A549 (cell line): ENCODE measurements around the gene FAM53B. TPM values are rescaled to one million over a fixed set of nuclear protein-coding genes. Genes with fewer than 3 reads are reported as not detected.

Experiments used
- ATAC-seq, 2 experiments: fragments of 200-7000 bp in 1 of 2; fragments of >200 bp in 1 of 2; cut with Nextera tagmentation in 1 of 2; cut with Tn5 transposase in 1 of 2; 3 replicates each; pipeline versions ENCODE4 v1.8.0 to v1.9.1; 2018 to 2020; ENCODE audit warnings: mild to moderate bottlenecking in 1 of 2, moderate library complexity in 1 of 2
- CTCF ChIA-PET: fragments of 300-600 bp; sonication (Branson Sonifier 250); formaldehyde crosslinking; extraction: SDS; loops from one replicate; lab custom pipeline; 2021; ENCODE audit warnings: antibody characterized with exemption, inconsistent platforms; lab: Yijun Ruan, JAX
- POLR2A ChIA-PET: fragments of 350-600 bp; formaldehyde crosslinking; extraction: SDS; loops from one replicate; lab custom pipeline; 2021; ENCODE audit warnings: antibody characterized with exemption, inconsistent platforms; lab: Yijun Ruan, JAX
- DNase-seq, 2 experiments: peaks; one replicate each; pipeline versions ENCODE4 v3.0.0 to v3.0.0-alpha.2; 2011 to 2016; ENCODE audit warnings: low read depth in 1 of 2, low spot score in 1 of 2
- FAIRE-seq: peaks from 2 replicates; lab custom pipeline; 2011; peaks lifted over from hg19 to GRCh38; lab: Jason Lieb, UNC
- H3K27ac ChIP-seq, 2 experiments: fragments of >200 bp; sonication (Bioruptor Twin); formaldehyde crosslinking; 3 replicates each; pipeline ENCODE4 v1.5.1; 2016 to 2017
- H3K4me1 ChIP-seq: fragments of >200 bp; sonication (Bioruptor Twin); formaldehyde crosslinking; 3 replicates; pipeline ENCODE4 v1.6.1; 2016
- H3K4me2 ChIP-seq: fragments of >200 bp; sonication (Bioruptor Twin); formaldehyde crosslinking; 3 replicates; pipeline ENCODE4 v1.6.1; 2016
- H3K4me3 ChIP-seq: fragments of >200 bp; sonication (Bioruptor Twin); formaldehyde crosslinking; 3 replicates; pipeline ENCODE4 v1.5.1; 2016
- H3K9me3 ChIP-seq: fragments of >200 bp; sonication (Bioruptor Twin); formaldehyde crosslinking; 3 replicates; pipeline ENCODE4 v1.6.1; 2016
- BHLHE40 ChIP-seq: IDR thresholded peaks from 2 replicates; pipeline ENCODE4 v1.6.1; 2012; ENCODE audit warnings: low read depth, low read length, inconsistent platforms
- CHD4 ChIP-seq: fragments of 200-600 bp; sonication (generic); IDR thresholded peaks from 2 replicates; pipeline ENCODE4 v1.6.1; 2016; ENCODE audit warnings: antibody characterized with exemption, mild to moderate bottlenecking, borderline replicate concordance
- EHMT2 ChIP-seq: fragments of 200-600 bp; sonication (generic); IDR thresholded peaks from 2 replicates; pipeline ENCODE4 v1.6.1; 2016; ENCODE audit warnings: antibody characterized with exemption, low read depth, mild to moderate bottlenecking, moderate library complexity
- ELK1 ChIP-seq: fragments of 150-350 bp; IDR thresholded peaks from 2 replicates; pipeline ENCODE4 v1.6.1; 2014; ENCODE audit warnings: low read depth, mild to moderate bottlenecking, low read length
- FOSB ChIP-seq: fragments of 250-450 bp; sonication (Bioruptor Pico); IDR thresholded peaks from 2 replicates; pipeline ENCODE4 v1.5.0; 2020; ENCODE audit warnings: mild to moderate bottlenecking, moderate library complexity
- GATA3 ChIP-seq: IDR thresholded peaks from 2 replicates; pipeline ENCODE4 v1.6.1; 2012; ENCODE audit warnings: borderline replicate concordance
- HES2 ChIP-seq: fragments of >200 bp; sonication (Bioruptor Twin); formaldehyde crosslinking; IDR thresholded peaks from 2 replicates; pipeline ENCODE4 v1.6.1; 2016
- HOXB13 ChIP-seq: fragments of 250-450 bp; sonication (Bioruptor Pico); IDR thresholded peaks from 2 replicates; pipeline ENCODE4 v1.5.0; 2020; ENCODE audit warnings: low read depth, mild to moderate bottlenecking, moderate library complexity
- JUN ChIP-seq, 2 experiments: fragments of >200 bp; sonication (Bioruptor Twin); formaldehyde crosslinking; IDR thresholded peaks; 2 replicates in 1 of 2; 3 replicates in 1 of 2; pipeline ENCODE4 v1.6.1; 2016 to 2017
- KDM5A ChIP-seq: fragments of 200-600 bp; sonication (generic); IDR thresholded peaks from 2 replicates; pipeline ENCODE4 v1.6.1; 2016; ENCODE audit warnings: antibody characterized with exemption, mild to moderate bottlenecking
- MAFK ChIP-seq: fragments of 450-650 bp; IDR thresholded peaks from 2 replicates; pipeline ENCODE4 v1.6.1; 2014; ENCODE audit not compliant: partially characterized antibody
- MAX ChIP-seq: IDR thresholded peaks from 2 replicates; pipeline ENCODE4 v1.6.1; 2012
- MAZ ChIP-seq: fragments of 150-350 bp; IDR thresholded peaks from 2 replicates; pipeline ENCODE4 v1.6.1; 2014; ENCODE audit warnings: antibody characterized with exemption, low read depth, low read length, borderline replicate concordance
- MYC ChIP-seq: IDR thresholded peaks from 2 replicates; pipeline ENCODE4 v1.6.1; 2012; ENCODE audit warnings: mild to moderate bottlenecking, inconsistent platforms, low read length, improper control_type of control experiment, borderline replicate concordance
- NPAS2 ChIP-seq: fragments of 250-450 bp; sonication (Bioruptor Pico); IDR thresholded peaks from 2 replicates; pipeline ENCODE4 v1.8.0; 2022; ENCODE audit warnings: mild to moderate bottlenecking, moderate library complexity, borderline replicate concordance
- PBX3 ChIP-seq: IDR thresholded peaks from 2 replicates; pipeline ENCODE4 v1.6.1; 2012
- PHF8 ChIP-seq: fragments of 200-600 bp; sonication (generic); IDR thresholded peaks from 2 replicates; pipeline ENCODE4 v1.6.1; 2016; ENCODE audit warnings: low read depth, mild to moderate bottlenecking, antibody characterized with exemption, moderate library complexity, borderline replicate concordance
- POLR2A ChIP-seq: IDR thresholded peaks from 2 replicates; pipeline ENCODE4 v1.6.1; 2012; ENCODE audit warnings: mild to moderate bottlenecking, low read length
- RCOR1 ChIP-seq: fragments of 150-350 bp; IDR thresholded peaks from 2 replicates; pipeline ENCODE4 v1.6.1; 2014; ENCODE audit warnings: antibody characterized with exemption, low read length, low read depth
- RNF2 ChIP-seq: fragments of 200-600 bp; sonication (generic); IDR thresholded peaks from 2 replicates; pipeline ENCODE4 v1.6.1; 2016; ENCODE audit warnings: low read depth, mild to moderate bottlenecking, antibody characterized with exemption, moderate library complexity, borderline replicate concordance
- ZC3H11A ChIP-seq: fragments of 450-650 bp; IDR thresholded peaks from 2 replicates; pipeline ENCODE4 v1.6.1; 2014; ENCODE audit warnings: antibody characterized with exemption, mild to moderate bottlenecking
- ZSCAN20 ChIP-seq: fragments of 250-450 bp; sonication (Bioruptor Pico); IDR thresholded peaks from 2 replicates; pipeline ENCODE4 v1.8.0; 2022; ENCODE audit warnings: mild to moderate bottlenecking, moderate library complexity
- WGBS: methylation state at CpG from one replicate; pipeline ENCODE4 v1.1.6; 2017; ENCODE audit errors: missing lambda C conversion rate; 5-methylcytosine and 5-hydroxymethylcytosine counted together
- polyA plus RNA-seq, 4 experiments: library from polyadenylated mRNA; depleted of rRNA in 3 of 4; stranded (reverse); fragments of >200 nt; fragmentation: RNase III in 1 of 4; extraction: RNeasy Plus Mini Kit Qiagen cat#74134 plus additional on column Dnase treatment in 1 of 4; gene quantifications; 2 replicates in 3 of 4; 3 replicates in 1 of 4; pipeline ENCODE4 v1.2.3, GENCODE V29; 2011 to 2017

Gene FAM53B
- polyA plus RNA-seq, 2 of the 4 experiments (the other 2 are of a cell fraction) = 5.1 to 8.5 TPM

GRCh38 chr10:124704428-124705380 lies 39.5 kb downstream of the FAM53B start:
- H3K4me2 ChIP-seq = no peak overlapping the region
- no peaks in the 10 kb centered on the region for H3K9me3 ChIP-seq
- H3K4me1 ChIP-seq = 0 out of 3 replicates have a peak, but pooled peaks cover under 1% of the 10 kb centered on the region
- ChIA-PET POLR2A (no interaction called here), CTCF (interaction anchor here (1.0 to 1.7 kb wide), 5 partner anchors 8 to 66 kb away, joined by 3 to 6 read pairs (median 3); no protein-coding TSS in a partner anchor)
- WGBS = 92% methylated on average over 11 of the region's 11 CpGs
- TF ChIP-seq KDM5A (no peak), PHF8 (no peak), EHMT2 (no peak), MAFK (no peak), RCOR1 (no peak), CHD4 (no peak)
- TF ChIP-seq, all 56 proteins: peak for 0
- no peak for FAIRE-seq
- Histone ChIP-seq H3K4me3 (no peak overlapping the region), H3K27ac (no peak overlapping the region)
- no peak for ATAC-seq
- no peak for DNase-seq

GRCh38 chr10:124703778-124704427 lies 40.3 kb downstream of the FAM53B start:
- Histone ChIP-seq H3K9me3 (no peaks in the 10 kb centered on the region), H3K4me1 (no peaks in the 10 kb centered on the region), H3K4me3 (no peak overlapping the region), H3K27ac (no peak overlapping the region), H3K4me2 (no peak overlapping the region)
- no peak for ATAC-seq
- no peak for DNase-seq
- WGBS = 95% methylated on average over 7 of the region's 10 CpGs
- ChIA-PET POLR2A (no interaction called here), CTCF (interaction anchor here (0.8 to 1.1 kb wide), 2 partner anchors 38 to 65 kb away, joined by 3 to 4 read pairs; no protein-coding TSS in a partner anchor)
- no peak for FAIRE-seq
- TF ChIP-seq ZC3H11A (no peak), MAZ (no peak), HOXB13 (no peak), MAFK (no peak), BHLHE40 (no peak), JUN (IDR thresholded peaks at IDR 0.05) (no peak), HES2 (no peak), NPAS2 (CRISPR knock-in tag) (no peak), POLR2A (no peak), ZSCAN20 (CRISPR knock-in tag) (no peak), MAX (no peak), RNF2 (no peak), GATA3 (no peak), PBX3 (no peak), MYC (no peak), ELK1 (no peak), FOSB (CRISPR knock-in tag) (no peak)
